Left forelimb (tissue), 1 donor: ENCODE measurements around the gene VPS11.
"Not testable (repeated sequence)": the region's sequence is repeated elsewhere in the genome, so short reads cannot be mapped to it uniquely, and the experiment has no call there.

Source experiments
- DNase-seq: peaks from one replicate; pipeline ENCODE4 v3.0.0-alpha.2; 2018; ENCODE audit warnings: low spot score

VPS11 gene

GRCh38 chr11:119067371-119068222, at the start of gene VPS11:
Gene VPS11 (plus strand): TSS chr11:119067818. CDS start chr11:119067824, 6 bp downstream.
- peak; percentile 96 for DNase-seq

- peak; percentile 97 for DNase-seq
Observed at GRCh38 chr11:119018074-119018938, 49.3 kb upstream of the VPS11 start, which contains the start of the genes RPS25 and TRAPPC4. Gene RPS25 (minus strand): TSS chr11:119018343. CDS start chr11:119018284, 59 bp downstream. Gene TRAPPC4 (plus strand): TSS chr11:119018766. CDS start chr11:119018796, 30 bp downstream.

- DNase-seq: no peak
Observed at GRCh38 chr11:119019996-119020395, 47.6 kb upstream of the VPS11 start.

GRCh38 chr11:119021631-119022030, 46.0 kb upstream of the VPS11 start:
- no peak for DNase-seq

- no peak for DNase-seq
Observed at GRCh38 chr11:119023741-119024140, 43.9 kb upstream of the VPS11 start.

- no peak for DNase-seq
Observed at GRCh38 chr11:119024430-119025098, 43.1 kb upstream of the VPS11 start.

- no peak for DNase-seq
Observed at GRCh38 chr11:119025099-119025473, 42.5 kb upstream of the VPS11 start.

- no peak for DNase-seq
Observed at GRCh38 chr11:119025541-119025940, 42.1 kb upstream of the VPS11 start.

- no peak for DNase-seq
Observed at GRCh38 chr11:119025978-119026766, 41.4 kb upstream of the VPS11 start.

- no peak for DNase-seq
Observed at GRCh38 chr11:119026970-119027369, 40.6 kb upstream of the VPS11 start.

- DNase-seq: no peak
Observed at GRCh38 chr11:119027561-119028345, 39.9 kb upstream of the VPS11 start.

GRCh38 chr11:119028346-119029068, 39.1 kb upstream of the VPS11 start:
- DNase-seq: no peak

GRCh38 chr11:119029069-119029339, 38.6 kb upstream of the VPS11 start:
- DNase-seq: no peak

GRCh38 chr11:119029340-119030028, 38.1 kb upstream of the VPS11 start:
- DNase-seq: no peak

GRCh38 chr11:119030029-119030328, 37.6 kb upstream of the VPS11 start:
- no peak for DNase-seq

- DNase-seq: peak; percentile 94
Observed at GRCh38 chr11:119030329-119031047, 37.1 kb upstream of the VPS11 start, which contains the start of gene SLC37A4. Gene SLC37A4 (minus strand): TSS chr11:119030877.

GRCh38 chr11:119031912-119032280, 35.7 kb upstream of the VPS11 start:
- no peak for DNase-seq

GRCh38 chr11:119033421-119033820, 34.2 kb upstream of the VPS11 start:
- not testable (repeated sequence) for DNase-seq

GRCh38 chr11:119034813-119035212, 32.8 kb upstream of the VPS11 start:
- no peak for DNase-seq
